DOHH2 (cell line): ENCODE measurements around the gene IL1RAPL1.

Experiments
- H3F3A ChIP-seq: fragments of 200-600 bp; sonication (generic), shearing (Covaris generic); 2 replicates; pipeline ENCODE4 v1.6.0; 2016; ENCODE audit warnings: antibody characterized with exemption, mild to moderate bottlenecking; ENCODE audit not compliant: control insufficient read depth, insufficient read depth
- H3K27ac ChIP-seq: fragments of 200-600 bp; sonication (generic); 2 replicates; pipeline ENCODE4 v1.5.1; 2014; ENCODE audit warnings: low read depth, mild to moderate bottlenecking, low read length, moderate library complexity
- H3K27me3 ChIP-seq: fragments of 200-600 bp; sonication (generic); 2 replicates; pipeline ENCODE4 v1.6.1; 2014; ENCODE audit warnings: mild to moderate bottlenecking, low read length, mixed read lengths; ENCODE audit not compliant: control insufficient read depth
- H3K36me3 ChIP-seq: fragments of 200-600 bp; sonication (generic); 2 replicates; pipeline ENCODE4 v1.6.1; 2014; ENCODE audit warnings: mild to moderate bottlenecking, low read length, moderate library complexity, mixed read lengths; ENCODE audit not compliant: control insufficient read depth
- H3K4me1 ChIP-seq: fragments of 200-600 bp; sonication (generic); 2 replicates; pipeline ENCODE4 v1.6.1; 2014; ENCODE audit warnings: mild to moderate bottlenecking, low read length, mixed read lengths; ENCODE audit not compliant: control insufficient read depth
- H3K4me2 ChIP-seq: fragments of 200-600 bp; sonication (generic); 2 replicates; pipeline ENCODE4 v1.6.0; 2014; ENCODE audit warnings: mild to moderate bottlenecking, low read length, moderate library complexity
- H3K4me3 ChIP-seq: fragments of 200-600 bp; sonication (generic); 2 replicates; pipeline ENCODE4 v1.5.1; 2014; ENCODE audit warnings: mild to moderate bottlenecking, low read length, mixed read lengths
- H3K79me2 ChIP-seq: fragments of 200-600 bp; sonication (generic); 2 replicates; pipeline ENCODE4 v1.6.1; 2014; ENCODE audit warnings: mild to moderate bottlenecking, low read length, mixed read lengths; ENCODE audit not compliant: control insufficient read depth
- H3K9me2 ChIP-seq: fragments of 200-600 bp; sonication (generic); replicated peaks from 2 replicates; pipeline ENCODE4 v1.6.1; 2014; ENCODE audit warnings: mild to moderate bottlenecking, low read length, mixed read lengths; ENCODE audit not compliant: control insufficient read depth
- H3K9me3 ChIP-seq: fragments of 200-600 bp; sonication (generic); 2 replicates; pipeline ENCODE4 v1.6.1; 2014; ENCODE audit warnings: antibody characterized with exemption, low read length, mixed read lengths; ENCODE audit not compliant: control insufficient read depth, insufficient read depth
- H4K20me1 ChIP-seq: fragments of 200-600 bp; sonication (generic); 2 replicates; pipeline ENCODE4 v1.6.0; 2014; ENCODE audit warnings: low read depth, mild to moderate bottlenecking, antibody characterized with exemption, low read length, moderate library complexity; ENCODE audit not compliant: control insufficient read depth, insufficient read depth
- CTCF ChIP-seq: fragments of 200-600 bp; sonication (generic); IDR thresholded peaks from one replicate; pipeline ENCODE4 v1.5.1; 2014; ENCODE audit warnings: antibody characterized with exemption, mild to moderate bottlenecking, low read depth, low read length; ENCODE audit not compliant: poor library complexity, severe bottlenecking
- EZH2phosphoT487 ChIP-seq: fragments of 200-600 bp; sonication (generic); IDR thresholded peaks from 2 replicates; pipeline ENCODE4 v1.6.1; 2017; ENCODE audit warnings: borderline replicate concordance, mild to moderate bottlenecking, antibody characterized with exemption, low read length, moderate library complexity, mixed read lengths

IL1RAPL1 gene

GRCh38 chrX:29775890-29776289 is 1188.6 kb downstream of the IL1RAPL1 start:
- no peaks in the 10 kb centered on the region for H3K79me2 ChIP-seq
- TF ChIP-seq EZH2phosphoT487 = no peak
- TF ChIP-seq CTCF = no peak

GRCh38 chrX:29787656-29788055 is 1200.4 kb downstream of the IL1RAPL1 start:
- Histone ChIP-seq H3K9me3 (no peaks in the 10 kb centered on the region), H3K4me3 (no peak overlapping the region), H3K27ac (no peak overlapping the region), H3K9me2 (no peaks in the 10 kb centered on the region), H3K4me1 (no peaks in the 10 kb centered on the region), H4K20me1 (no peaks in the 10 kb centered on the region), H3K36me3 (no peaks in the 10 kb centered on the region), H3K27me3 (no peaks in the 10 kb centered on the region), H3F3A (no peaks in the 10 kb centered on the region), H3K4me2 (no peak overlapping the region), H3K79me2 (no peaks in the 10 kb centered on the region)
- no peak for TF ChIP-seq EZH2phosphoT487
- no peak for TF ChIP-seq CTCF

More at GRCh38 chrX:29775890-29776289, 1188.6 kb downstream of the IL1RAPL1 start:
- Histone ChIP-seq H3K4me1 (no peaks in the 10 kb centered on the region), H3K27me3 (no peaks in the 10 kb centered on the region), H3K27ac (no peak overlapping the region), H3K4me2 (no peak overlapping the region), H3K36me3 (no peaks in the 10 kb centered on the region), H3K9me2 (no peaks in the 10 kb centered on the region), H4K20me1 (no peaks in the 10 kb centered on the region), H3K4me3 (no peak overlapping the region), H3F3A (no peaks in the 10 kb centered on the region), H3K9me3 (no peaks in the 10 kb centered on the region)

GRCh38 chrX:29788991-29789699 is 1201.9 kb downstream of the IL1RAPL1 start:
- Histone ChIP-seq H3F3A (no peaks in the 10 kb centered on the region), H3K4me1 (no peaks in the 10 kb centered on the region), H3K36me3 (no peaks in the 10 kb centered on the region), H3K79me2 (no peaks in the 10 kb centered on the region), H3K27ac (no peak overlapping the region), H3K9me2 (no peaks in the 10 kb centered on the region), H4K20me1 (no peaks in the 10 kb centered on the region), H3K4me3 (no peak overlapping the region), H3K27me3 (no peaks in the 10 kb centered on the region), H3K4me2 (no peak overlapping the region), H3K9me3 (no peaks in the 10 kb centered on the region)
- TF ChIP-seq EZH2phosphoT487 (no peak), CTCF (no peak)
